Myocyte (in vitro differentiated cells): ENCODE data around the gene RPTOR. TPM values are rescaled to one million over a fixed set of nuclear protein-coding genes. Genes with fewer than 3 reads are reported as not detected.

Experiments
- DNase-seq: peaks from one replicate; pipeline ENCODE4 v3.0.0-alpha.2; 2012; ENCODE audit warnings: low read depth
- total RNA-seq: library from RNA; depleted of rRNA; stranded (reverse); fragments of >200 nt; gene quantifications from 2 replicates; pipeline ENCODE4 v1.2.3, GENCODE V29; 2014

The RPTOR gene
- total RNA-seq, 1 donor from 2014 or later: 18.0 TPM

GRCh38 chr17:80938556-80938955, 393.9 kb downstream of the RPTOR start:
- DNase-seq: no peak

- DNase-seq: no peak
These were observed 394.8 kb downstream of the RPTOR start for GRCh38 chr17:80939151-80940145.

DNA sequence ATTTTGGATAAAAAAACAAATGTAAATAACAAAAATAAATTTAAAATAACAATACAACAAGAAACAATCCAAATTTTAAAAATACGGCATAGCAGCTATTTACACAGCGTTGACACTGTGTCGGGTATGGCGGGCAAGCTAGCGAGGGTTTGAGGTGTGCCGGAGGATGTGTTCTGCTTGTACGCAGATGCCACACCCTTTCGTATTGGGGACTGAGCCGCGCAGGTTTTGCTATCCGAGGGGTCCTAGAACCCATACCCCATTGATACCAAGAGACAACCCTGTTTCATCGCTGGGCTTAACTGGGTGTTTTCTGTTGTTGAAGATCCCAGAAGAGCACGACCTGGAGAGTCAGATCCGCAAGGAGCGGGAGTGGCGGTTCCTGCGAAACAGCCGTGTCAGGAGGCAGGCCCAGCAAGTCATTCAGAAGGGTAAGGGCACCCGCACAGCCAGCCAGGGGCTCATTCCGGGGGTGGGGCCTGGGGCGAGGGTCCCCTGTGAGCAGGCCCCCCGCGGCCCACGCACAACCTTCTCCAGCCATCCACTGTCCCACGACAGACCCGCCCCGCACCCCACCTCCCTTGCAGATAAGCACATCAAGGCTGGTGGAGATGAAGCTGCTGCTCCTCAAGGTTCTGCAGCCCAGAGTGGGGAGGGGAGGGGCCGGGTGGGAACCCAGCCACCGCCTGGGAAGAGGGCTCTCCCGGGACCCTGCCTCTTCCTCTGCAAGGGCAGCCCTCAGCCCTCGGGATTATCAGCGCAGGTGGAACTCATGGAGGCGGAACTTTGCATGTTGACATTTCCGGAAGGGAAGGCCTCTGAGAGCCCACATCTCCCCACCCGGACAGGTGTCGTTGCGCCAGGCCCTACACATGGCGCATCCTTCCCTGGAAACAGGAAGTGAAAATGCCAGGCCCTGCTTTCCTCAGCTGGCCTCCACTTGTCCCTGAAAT, 395.8 kb downstream of the RPTOR start:
- no peak for DNase-seq

DNA sequence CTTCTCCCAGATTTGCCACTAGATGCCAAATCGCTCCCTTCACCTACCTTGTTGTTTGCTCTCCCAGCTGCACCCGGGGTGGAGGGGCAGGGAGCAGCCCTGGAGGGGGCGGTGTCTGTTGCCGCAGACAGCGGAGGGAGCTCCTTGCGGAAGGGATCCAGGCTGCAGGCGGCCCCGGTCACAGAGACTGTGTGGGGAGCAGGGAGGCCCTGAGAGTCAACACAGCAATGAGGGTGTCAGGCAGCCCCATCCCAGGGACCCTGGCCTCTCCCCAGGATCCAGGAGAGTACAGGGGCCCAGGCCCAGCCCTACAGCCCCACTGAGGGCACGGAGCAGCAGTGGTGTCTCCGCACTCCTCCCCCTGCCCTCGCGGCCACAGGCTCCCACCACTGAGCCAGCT, 396.5 kb downstream of the RPTOR start:
- DNase-seq: no peak

- DNase-seq: no peak
These were observed 397.2 kb downstream of the RPTOR start for GRCh38 chr17:80941743-80942422.

GRCh38 chr17:80942423-80943345, 398.0 kb downstream of the RPTOR start:
- DNase-seq: peak; percentile 86

- DNase-seq: no peak
These were observed 398.9 kb downstream of the RPTOR start for GRCh38 chr17:80943346-80944145.

DNA sequence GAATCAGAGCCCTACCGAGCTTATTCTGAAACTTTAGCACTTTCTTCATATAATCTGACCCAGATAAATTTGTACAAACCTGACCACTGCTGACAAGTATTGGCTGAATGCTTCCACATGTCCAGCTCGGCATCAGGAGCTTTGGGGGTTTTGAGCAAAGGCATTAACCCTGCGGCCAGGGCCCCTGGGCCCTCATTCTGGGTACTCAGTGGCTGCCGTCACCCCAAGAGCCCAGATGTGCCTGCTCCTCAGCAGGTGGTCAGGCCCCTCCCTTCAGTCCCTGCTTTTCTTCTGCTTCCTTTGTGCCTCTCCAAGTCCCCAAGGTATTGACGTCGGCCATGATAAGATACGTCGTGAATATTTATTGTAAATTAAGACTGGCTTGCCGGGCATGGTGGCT, 399.7 kb downstream of the RPTOR start:
- DNase-seq: no peak

GRCh38 chr17:80945736-80946135, 401.1 kb downstream of the RPTOR start:
- no peak for DNase-seq

GRCh38 chr17:80946449-80946848, 401.8 kb downstream of the RPTOR start:
- no peak for DNase-seq

DNA sequence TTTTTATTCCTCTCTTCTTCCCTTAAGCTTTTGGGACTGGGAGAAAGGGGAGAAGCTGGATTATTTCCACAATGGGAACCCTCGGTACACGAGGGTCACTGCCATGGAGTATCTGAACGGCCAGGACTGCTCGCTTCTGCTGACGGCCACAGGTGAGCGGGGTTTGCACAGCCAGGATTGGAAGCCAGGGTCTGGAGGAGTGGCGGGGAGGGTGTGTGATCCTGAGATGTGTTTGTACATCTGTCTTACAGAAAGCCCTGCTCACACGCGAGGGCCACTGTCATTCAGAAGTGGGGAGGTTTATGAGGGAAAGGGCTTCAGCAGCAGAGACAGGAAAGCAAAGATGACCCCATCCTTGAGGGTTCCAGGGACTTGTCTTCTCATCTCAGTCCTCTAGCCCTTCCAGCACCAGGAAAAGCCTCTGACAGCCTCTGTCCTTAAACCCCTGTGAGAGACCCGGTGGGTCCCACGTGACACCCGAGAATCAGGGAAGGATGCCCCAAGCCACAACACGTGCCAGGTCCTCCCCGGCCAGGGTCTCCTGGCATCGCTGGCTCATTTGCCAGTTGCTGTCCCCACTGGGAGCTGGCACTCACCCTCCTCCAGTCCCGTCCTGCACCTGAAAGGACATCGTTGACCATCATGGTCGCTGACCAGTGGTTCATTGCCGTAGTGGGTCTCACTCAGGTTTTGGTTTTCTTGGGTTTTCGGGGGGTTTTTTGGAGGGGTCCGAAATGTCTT, 402.7 kb downstream of the RPTOR start:
- DNase-seq: no peak

GRCh38 chr17:80948019-80948975, 403.7 kb downstream of the RPTOR start:
- no peak for DNase-seq

DNA sequence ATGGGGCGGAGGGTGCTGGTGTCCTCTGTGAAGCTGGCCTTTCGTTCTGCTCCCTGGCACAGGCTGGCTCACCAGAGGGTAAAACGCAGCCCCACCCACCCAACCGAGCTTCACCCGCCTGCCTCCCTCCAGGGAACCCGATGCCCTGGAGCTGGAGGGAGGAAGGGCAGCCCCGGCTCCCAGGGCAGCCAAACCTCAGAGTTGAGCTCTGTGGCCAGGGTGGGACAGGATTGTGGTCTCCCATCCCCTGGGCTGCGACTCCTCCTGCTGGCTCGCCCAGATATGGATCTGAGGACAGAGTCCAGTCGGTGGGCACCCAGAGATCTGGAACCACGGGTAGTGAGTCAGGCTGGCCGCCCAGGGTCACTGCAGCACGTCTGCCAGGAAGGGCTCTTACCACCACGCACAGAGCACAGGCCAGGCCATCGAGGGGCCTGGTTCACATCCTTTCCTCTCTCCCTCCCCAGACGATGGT, 404.4 kb downstream of the RPTOR start:
- DNase-seq: peak; percentile 91

DNA sequence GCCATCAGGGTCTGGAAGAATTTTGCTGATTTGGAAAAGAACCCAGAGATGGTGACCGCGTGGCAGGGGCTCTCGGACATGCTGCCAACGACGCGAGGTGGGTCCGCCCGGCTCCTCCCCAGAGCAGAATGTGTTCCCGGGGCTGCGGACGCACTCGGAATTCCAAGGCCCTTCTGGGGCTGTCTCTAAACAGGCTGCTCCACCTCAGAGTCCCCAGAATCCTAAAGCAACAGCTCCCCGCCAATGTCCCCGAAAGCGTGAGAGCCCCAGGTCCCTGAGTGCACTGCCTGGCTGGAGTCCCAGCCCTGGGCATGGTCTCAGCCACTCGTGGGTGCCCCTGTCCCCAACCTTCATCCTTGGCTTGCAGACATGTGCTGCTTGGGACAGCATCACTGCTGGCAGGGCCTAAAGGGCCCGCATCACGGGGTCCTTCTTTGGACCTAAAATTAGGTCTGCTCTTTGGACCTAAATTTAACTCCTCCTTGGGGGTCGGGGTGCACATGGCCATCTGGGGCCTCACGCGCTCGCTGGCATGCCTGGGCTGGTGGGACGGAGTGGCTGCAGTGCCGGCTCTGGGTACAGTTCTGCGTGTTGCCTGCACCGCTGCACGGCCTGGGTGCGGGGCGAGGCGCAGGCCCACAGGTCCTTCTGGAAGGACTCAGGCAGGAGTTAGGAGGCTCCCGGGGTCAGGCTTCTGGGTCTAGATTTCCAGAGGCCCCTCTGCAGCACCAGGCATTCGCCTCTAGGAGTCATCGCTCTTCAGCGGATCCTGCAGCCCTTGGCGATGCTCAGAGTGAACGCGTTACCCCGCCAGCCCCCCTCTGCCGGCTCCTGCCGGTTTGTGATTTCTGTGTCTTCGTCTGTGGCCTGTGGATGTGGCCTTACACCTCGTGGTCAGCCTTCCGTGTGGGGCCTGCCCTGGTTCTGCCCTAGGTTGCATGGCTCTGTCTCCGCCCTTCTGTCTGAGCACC, 405.1 kb downstream of the RPTOR start:
- DNase-seq: no peak

DNA sequence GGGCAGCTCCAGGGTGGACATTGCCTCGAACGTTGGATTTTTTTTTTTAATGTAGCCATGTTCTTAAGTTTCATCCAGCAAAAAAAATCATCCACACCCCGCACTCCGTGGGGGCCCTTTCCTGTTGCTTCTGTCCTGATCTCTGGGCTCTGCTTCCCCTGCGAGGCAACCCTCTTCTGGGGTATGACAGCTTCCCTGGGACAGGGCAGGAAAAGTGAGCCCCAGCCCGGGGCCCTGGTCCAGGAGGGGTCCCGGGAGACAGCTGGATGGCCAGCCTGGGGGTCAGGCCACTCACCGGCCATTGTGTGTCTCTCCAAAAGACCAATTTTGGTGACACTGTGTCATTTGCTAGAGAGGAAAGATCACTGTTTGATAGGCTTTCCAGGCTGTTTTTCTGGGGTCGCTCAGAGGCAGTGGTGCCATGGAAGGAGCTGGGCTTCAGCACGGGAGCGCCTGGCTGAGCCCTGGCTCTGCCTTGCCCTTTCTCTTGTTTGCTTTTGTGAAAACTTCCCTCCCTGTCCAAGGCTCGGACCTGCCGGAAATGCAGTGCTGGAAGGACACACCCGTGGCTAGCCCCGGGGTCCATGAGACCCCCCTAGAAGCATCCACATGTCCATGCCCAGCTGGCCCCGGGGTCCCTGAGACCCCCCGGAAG, 406.0 kb downstream of the RPTOR start:
- DNase-seq: no peak
